SH-SY5Y (cell line): ENCODE measurements around the gene KLHL12.

ENCODE experiments used
- GATA2 ChIP-seq: IDR thresholded peaks from 2 replicates; pipeline ENCODE4 v1.6.1; 2011; ENCODE audit warnings: mild to moderate bottlenecking, low read depth, low read length
- GATA3 ChIP-seq: IDR thresholded peaks from 2 replicates; pipeline ENCODE4 v1.6.1; 2011; ENCODE audit warnings: low read depth, mild to moderate bottlenecking, low read length, moderate library complexity

DNA sequence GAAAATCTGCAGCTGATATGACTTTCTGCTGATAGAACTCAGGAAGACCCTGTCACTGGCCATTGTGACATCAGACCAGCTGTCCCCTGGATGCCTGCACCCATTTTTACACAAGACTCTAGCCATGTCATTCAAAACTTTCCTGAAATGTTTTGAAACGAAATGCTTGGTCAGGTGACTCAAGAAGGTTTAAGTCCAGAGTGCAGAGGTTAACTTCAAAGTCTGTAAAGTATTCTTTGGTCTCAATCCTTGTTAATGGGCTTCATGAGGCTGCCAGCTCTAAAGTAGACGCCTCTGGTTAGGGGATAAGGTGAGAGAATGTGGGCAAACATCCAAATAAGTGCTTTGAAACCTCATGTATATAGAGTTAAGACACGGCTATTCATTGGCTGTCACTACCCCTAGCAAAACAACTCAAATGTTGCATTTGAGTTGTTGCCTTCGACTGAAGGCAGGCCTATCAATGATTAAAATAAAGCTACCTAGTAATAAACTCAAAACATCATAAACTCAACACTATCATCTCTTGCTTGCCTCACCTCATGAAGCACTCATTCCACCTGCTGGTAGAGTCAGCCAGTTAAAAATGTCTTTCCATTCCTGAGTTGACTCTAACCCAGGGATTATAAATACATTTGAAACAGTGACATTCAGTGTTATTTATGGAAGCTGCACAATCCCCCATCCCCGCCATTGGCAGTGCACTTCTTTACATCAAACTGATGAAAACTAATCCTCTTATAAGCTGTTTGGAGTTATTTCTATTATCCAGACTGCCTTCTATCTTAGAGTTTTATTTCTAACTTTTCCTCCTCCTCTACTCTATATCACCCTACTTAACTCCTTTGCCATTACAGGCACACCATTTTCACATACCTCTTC, 64.1 kb downstream of the KLHL12 start:
- TF ChIP-seq GATA2: no peak
- TF ChIP-seq GATA3: no peak
